Skeletal muscle tissue (tissue), 4 donors: ENCODE results near the gene GFOD1. TPM values are rescaled to one million over a fixed set of nuclear protein-coding genes. Genes with fewer than 3 reads are reported as not detected.
"Not testable (repeated sequence)": the region's sequence is repeated elsewhere in the genome, so short reads cannot be mapped to it uniquely, and the experiment has no call there.

Experiments used
- H3K27ac ChIP-seq: one replicate; pipeline ENCODE4 v1.7.0; 2013; ENCODE audit warnings: mild to moderate bottlenecking, low read depth, low read length, inconsistent platforms
- H3K27me3 ChIP-seq, 3 donors: one replicate each; pipeline ENCODE4 v1.7.0; 2013; ENCODE audit warnings: low read length in 3 of 3; ENCODE audit not compliant: control insufficient read depth in 3 of 3, insufficient read depth in 3 of 3
- H3K36me3 ChIP-seq, 3 donors: one replicate each; pipeline ENCODE4 v1.7.0; 2013; ENCODE audit warnings: low read length in 3 of 3; ENCODE audit not compliant: control insufficient read depth in 3 of 3, insufficient read depth in 3 of 3
- H3K4me1 ChIP-seq, 3 donors: one replicate each; pipeline ENCODE4 v1.7.0; 2013; ENCODE audit warnings: low read length in 3 of 3, mild to moderate bottlenecking in 3 of 3; ENCODE audit not compliant: control insufficient read depth in 3 of 3, insufficient read depth in 3 of 3
- H3K4me3 ChIP-seq, 3 donors: one replicate each; pipeline ENCODE4 v1.7.0; 2013; ENCODE audit warnings: low read length in 3 of 3
- H3K9ac ChIP-seq, 3 donors: one replicate each; pipeline ENCODE4 v1.7.0; 2013; ENCODE audit warnings: low read length in 3 of 3, mild to moderate bottlenecking in 3 of 3, moderate library complexity in 2 of 3, low read depth in 1 of 3
- H3K9me3 ChIP-seq, 3 donors: one replicate each; pipeline ENCODE4 v1.7.0; 2013; ENCODE audit warnings: low read length in 3 of 3; ENCODE audit not compliant: control insufficient read depth in 3 of 3
- total RNA-seq: library from RNA; depleted of rRNA; stranded (reverse); fragments of >200 nt; gene quantifications from one replicate; pipeline ENCODE4 v1.2.3, GENCODE V29; 2014
- donor health status: Osteomylitis.

The GFOD1 gene
- total RNA-seq, 1 donor from 2014 or later = 6.3 TPM

DNA sequence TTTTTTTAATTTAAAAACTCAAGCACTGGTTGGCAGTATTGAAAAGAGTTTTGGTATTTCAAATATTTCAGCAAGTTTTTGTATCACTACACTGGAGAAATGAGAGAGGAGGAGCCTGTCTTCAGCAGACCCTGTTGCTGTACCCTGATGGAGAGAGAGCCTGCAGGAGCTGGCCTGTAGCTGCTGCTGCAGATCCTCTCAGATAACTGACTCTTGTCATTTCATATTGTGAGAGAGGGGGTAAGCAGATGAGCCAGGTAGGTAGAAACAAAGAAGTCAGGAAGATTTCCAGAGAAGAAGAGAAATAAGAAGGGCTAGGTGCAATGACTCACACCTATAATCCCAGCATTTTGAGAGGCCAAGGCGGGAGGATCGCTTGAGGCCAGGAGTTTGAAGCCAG is 94.9 kb downstream of the GFOD1 start:
- Histone ChIP-seq H3K4me1 (peaks cover 10 to 21% (median 13%) of the 10 kb centered on the region in 3 donors), H3K36me3 (no peaks in the 10 kb centered on the region), H3K27me3 (no peaks in the 10 kb centered on the region), H3K9me3 (no peaks in the 10 kb centered on the region), H3K4me3 (no peak overlapping the region), H3K27ac (no peak overlapping the region), H3K9ac (no peak overlapping the region)

GRCh38 chr6:13391537-13391936 is 95.9 kb downstream of the GFOD1 start:
- no peak overlapping the region for H3K4me3 ChIP-seq
- no peaks in the 10 kb centered on the region for H3K9me3 ChIP-seq
- H3K4me1 ChIP-seq = peaks cover 10 to 14% (median 10%) of the 10 kb centered on the region in 3 donors
- no peak overlapping the region for H3K9ac ChIP-seq
- H3K27ac ChIP-seq = no peak overlapping the region
- H3K27me3 ChIP-seq = no peaks in the 10 kb centered on the region
- no peaks in the 10 kb centered on the region for H3K36me3 ChIP-seq

DNA sequence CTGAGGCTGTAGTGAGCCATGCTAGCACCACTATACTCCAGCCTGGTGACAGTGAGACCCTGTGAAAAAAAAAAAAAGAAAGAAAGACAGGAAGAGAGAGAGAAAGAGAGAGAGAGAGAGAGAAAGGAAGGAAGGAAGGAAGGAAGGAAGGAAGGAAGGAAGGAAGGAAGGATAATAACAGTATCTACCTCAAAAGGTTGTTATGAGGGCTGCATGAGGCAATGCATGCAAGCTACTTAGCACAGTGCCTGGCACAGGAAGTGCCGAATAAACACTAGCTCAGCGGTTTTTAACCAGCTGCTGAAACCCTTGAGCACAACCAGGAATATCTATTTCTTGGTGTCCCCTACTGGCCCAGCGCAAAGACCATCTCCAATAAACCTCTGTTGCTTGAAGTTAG is 96.7 kb downstream of the GFOD1 start:
- Histone ChIP-seq H3K4me1 (peaks cover 6 to 7% (median 7%) of the 10 kb centered on the region in 3 donors), H3K27me3 (no peaks in the 10 kb centered on the region), H3K27ac (no peak overlapping the region), H3K9ac (no peak overlapping the region), H3K36me3 (no peaks in the 10 kb centered on the region), H3K4me3 (no peak overlapping the region), H3K9me3 (no peaks in the 10 kb centered on the region)

- H3K9ac ChIP-seq, H3K27ac ChIP-seq, H3K36me3 ChIP-seq, H3K4me3 ChIP-seq, H3K4me1 ChIP-seq, H3K9me3 ChIP-seq, H3K27me3 ChIP-seq: not testable (repeated sequence)
These were observed 98.2 kb downstream of the GFOD1 start for GRCh38 chr6:13389237-13389636.

- not testable (repeated sequence) for H3K4me1 ChIP-seq, H3K27ac ChIP-seq, H3K9ac ChIP-seq, H3K4me3 ChIP-seq, H3K27me3 ChIP-seq, H3K36me3 ChIP-seq, H3K9me3 ChIP-seq
These were observed 98.6 kb downstream of the GFOD1 start for GRCh38 chr6:13388769-13389168.

GRCh38 chr6:13384966-13385365 is 102.4 kb downstream of the GFOD1 start:
- H3K4me3 ChIP-seq = no peak overlapping the region

DNA sequence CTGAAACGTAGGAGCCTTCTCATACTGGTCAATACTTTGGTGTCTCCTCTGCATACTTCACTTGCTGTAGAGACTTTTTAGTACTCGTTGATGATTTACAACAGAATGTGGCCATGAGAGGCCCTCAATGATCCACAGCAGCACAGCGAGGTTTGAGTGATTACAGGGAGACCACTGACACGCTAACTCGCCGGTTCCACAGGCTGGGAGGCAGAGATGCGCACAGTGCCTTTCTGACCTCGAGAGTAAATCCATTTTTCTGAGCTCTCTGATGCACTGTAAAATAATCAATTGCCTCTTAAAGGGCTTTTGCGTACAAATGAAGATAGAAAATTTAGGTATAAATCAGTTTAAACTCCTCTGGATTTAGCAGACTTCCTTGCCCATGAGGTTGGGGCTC is 102.9 kb downstream of the GFOD1 start:
- Histone ChIP-seq H3K36me3 (no peaks in the 10 kb centered on the region), H3K9ac (no peak overlapping the region), H3K4me3 (no peak overlapping the region), H3K4me1 (peaks cover 3 to 4% (median 4%) of the 10 kb centered on the region in 3 donors), H3K27ac (no peak overlapping the region), H3K9me3 (no peaks in the 10 kb centered on the region), H3K27me3 (no peaks in the 10 kb centered on the region)

More at GRCh38 chr6:13384966-13385365, 102.4 kb downstream of the GFOD1 start:
- no peak overlapping the region for H3K27ac ChIP-seq
- no peaks in the 10 kb centered on the region for H3K27me3 ChIP-seq
- H3K9me3 ChIP-seq = no peaks in the 10 kb centered on the region
- no peaks in the 10 kb centered on the region for H3K36me3 ChIP-seq
- peaks cover 3 to 4% (median 4%) of the 10 kb centered on the region in 3 donors for H3K4me1 ChIP-seq
- no peak overlapping the region for H3K9ac ChIP-seq

- no peaks in the 10 kb centered on the region for H3K36me3 ChIP-seq
- no peaks in the 10 kb centered on the region for H3K9me3 ChIP-seq
- peaks cover 3 to 10% (median 6%) of the 10 kb centered on the region in 3 donors for H3K4me1 ChIP-seq
- H3K9ac ChIP-seq = no peak overlapping the region
- H3K27me3 ChIP-seq = no peaks in the 10 kb centered on the region
- no peak overlapping the region for H3K4me3 ChIP-seq
- H3K27ac ChIP-seq = no peak overlapping the region
These were observed 103.9 kb downstream of the GFOD1 start for GRCh38 chr6:13383328-13384163.

DNA sequence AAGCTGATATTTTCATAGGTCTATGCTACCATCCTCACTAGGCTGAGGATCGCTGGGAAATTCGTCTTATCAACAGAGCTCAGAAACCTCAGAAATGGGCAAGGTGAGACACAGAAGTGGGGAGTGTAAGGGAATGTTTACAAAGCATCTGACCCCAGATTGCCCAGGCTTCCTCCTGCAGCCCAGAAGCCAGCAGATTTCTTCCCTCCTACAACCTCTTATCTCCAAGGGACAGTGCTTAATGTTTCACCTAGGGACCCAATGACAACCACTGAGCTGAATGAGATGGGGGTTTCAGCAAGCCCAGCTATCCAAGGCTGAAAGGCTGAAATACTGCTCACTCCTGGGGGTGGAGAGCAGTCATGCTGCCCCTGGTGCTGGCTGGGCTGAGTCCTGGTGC is 106.6 kb downstream of the GFOD1 start:
- Histone ChIP-seq H3K9ac (no peak overlapping the region), H3K36me3 (no peaks in the 10 kb centered on the region), H3K9me3 (peaks cover 0 to 2% (median 0%) of the 10 kb centered on the region in 3 donors), H3K27me3 (no peaks in the 10 kb centered on the region), H3K4me1 (peaks cover 6 to 10% (median 6%) of the 10 kb centered on the region in 3 donors), H3K4me3 (no peak overlapping the region), H3K27ac (no peak overlapping the region)

GRCh38 chr6:13378669-13379590 is 108.5 kb downstream of the GFOD1 start:
- no peaks in the 10 kb centered on the region for H3K27me3 ChIP-seq
- H3K4me1 ChIP-seq = peaks cover 6 to 10% (median 6%) of the 10 kb centered on the region in 3 donors
- H3K9ac ChIP-seq = no peak overlapping the region
- peaks cover 0 to 2% (median 0%) of the 10 kb centered on the region in 3 donors for H3K9me3 ChIP-seq
- H3K27ac ChIP-seq = no peak overlapping the region
- no peak overlapping the region for H3K4me3 ChIP-seq
- no peaks in the 10 kb centered on the region for H3K36me3 ChIP-seq
